ENCODE data around the gene PNMA8B.
"Not testable (repeated sequence)": the region's sequence is repeated elsewhere in the genome, so short reads cannot be mapped to it uniquely, and the experiment has no call there.

Gene PNMA8B, protein sequence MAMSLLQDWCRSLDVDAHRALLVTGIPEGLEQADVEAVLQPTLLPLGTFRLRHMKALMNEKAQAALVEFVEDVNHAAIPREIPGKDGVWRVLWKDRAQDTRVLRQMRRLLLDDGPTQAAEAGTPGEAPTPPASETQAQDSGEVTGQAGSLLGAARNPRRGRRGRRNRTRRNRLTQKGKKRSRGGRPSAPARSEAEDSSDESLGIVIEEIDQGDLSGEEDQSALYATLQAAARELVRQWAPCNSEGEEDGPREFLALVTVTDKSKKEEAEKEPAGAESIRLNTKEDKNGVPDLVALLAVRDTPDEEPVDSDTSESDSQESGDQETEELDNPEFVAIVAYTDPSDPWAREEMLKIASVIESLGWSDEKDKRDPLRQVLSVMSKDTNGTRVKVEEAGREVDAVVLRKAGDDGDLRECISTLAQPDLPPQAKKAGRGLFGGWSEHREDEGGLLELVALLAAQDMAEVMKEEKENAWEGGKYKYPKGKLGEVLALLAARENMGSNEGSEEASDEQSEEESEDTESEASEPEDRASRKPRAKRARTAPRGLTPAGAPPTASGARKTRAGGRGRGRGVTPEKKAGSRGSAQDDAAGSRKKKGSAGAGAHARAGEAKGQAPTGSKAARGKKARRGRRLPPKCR

DNA sequence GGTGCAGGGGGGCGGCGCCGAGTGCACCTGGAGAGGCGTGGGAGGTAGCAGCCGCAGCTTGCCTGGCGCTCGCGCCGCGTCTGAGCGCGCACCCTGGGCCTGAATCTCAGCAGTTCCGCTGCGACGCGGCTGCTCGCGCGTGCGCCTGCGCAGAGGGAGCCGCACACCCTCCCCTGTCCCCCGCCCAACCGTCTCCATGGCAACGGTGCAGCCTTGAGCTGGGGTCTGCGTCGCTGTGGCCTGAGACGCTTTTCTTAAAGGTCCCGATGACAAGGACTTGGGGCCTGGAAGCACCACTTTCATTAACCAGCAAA lies at the start of gene PNMA8B:
Gene PNMA8B (minus strand): TSS at position 82 of the 314 bp plus-strand sequence. CDS start 402 bp downstream, outside the sequence.
- DNase-seq = peak; percentile 35 to 56

- no peak for DNase-seq
These were observed 49.0 kb upstream of the PNMA8B start for GRCh38 chr19:46544651-46545050.

- DNase-seq = peak; percentile 80
These were observed 47.0 kb upstream of the PNMA8B start for GRCh38 chr19:46542428-46543230.

- peak; percentile 49 to 68 for DNase-seq
These were observed 41.8 kb upstream of the PNMA8B start for GRCh38 chr19:46537136-46538097.

- DNase-seq = no peak
These were observed 40.7 kb upstream of the PNMA8B start for GRCh38 chr19:46536391-46536790.

DNA sequence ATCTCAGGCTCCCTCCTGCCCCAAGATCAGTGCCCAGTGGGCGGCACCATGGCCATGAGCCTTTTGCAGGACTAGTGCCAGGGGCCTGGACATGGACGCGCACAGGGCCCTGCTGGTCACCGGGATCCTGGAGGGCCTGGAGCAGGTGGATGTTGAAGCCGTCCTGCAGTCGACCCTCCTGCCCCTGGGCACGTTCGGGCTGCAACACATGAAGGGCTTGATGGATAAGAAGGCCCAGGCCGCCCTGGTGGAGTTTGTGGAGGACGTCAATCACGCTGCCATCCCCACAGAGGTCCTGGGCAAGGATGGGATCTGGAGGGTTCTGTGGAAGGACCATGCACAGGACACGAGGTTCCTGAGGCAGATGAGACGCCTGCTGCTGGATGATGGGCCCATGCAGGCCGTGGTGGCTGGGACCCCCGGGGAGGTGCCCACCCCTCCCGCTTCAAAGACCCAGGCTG lies 38.0 kb upstream of the PNMA8B start:
- no peak for DNase-seq

DNA sequence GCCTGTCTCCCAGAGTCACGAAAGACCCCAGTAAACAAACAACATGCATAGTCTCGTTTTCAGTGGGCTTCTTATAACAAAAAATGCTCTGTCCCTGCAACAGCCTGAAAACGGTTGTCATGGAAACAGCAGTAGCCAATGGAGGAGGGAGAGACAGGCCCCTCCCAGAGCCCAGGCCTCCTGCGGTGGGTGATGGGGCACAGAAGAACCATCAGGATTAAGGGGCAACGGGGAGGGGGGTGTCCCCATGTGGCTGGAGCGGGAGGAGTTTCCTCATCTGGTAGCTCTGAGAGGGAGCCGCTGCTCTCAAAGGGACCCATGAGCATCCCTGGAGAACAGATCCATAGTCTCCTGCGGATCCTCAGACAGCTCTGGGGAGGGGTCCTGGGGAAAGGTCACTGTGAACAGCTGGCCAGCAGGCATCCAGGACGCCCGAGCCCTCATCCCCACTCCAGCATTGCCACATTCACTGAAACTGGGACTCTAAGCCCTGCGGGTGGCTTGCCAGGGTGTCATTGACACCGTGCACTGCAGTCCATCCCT lies 37.5 kb upstream of the PNMA8B start:
- DNase-seq = no peak

DNA sequence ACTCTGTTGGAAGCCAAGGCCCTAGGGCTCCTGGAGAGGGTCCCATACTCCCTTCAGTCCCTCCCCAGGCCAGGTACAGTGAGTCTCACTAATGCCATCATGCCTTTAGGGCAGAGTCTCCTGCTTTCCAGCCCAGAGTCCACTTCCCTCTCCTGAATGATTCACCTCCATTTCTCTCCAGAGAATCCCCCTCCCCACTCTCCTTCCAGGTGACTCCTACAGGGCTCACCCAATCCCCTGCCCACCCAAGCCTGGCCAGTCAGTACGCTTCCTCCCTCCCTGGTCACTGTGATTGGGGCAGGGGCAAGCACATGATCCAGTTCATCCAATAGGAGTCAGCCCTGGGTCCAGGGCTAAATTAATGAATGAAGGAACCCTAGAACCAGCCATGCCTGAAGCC lies 35.0 kb upstream of the PNMA8B start:
- DNase-seq = no peak

- peak; percentile 80 to 86 for DNase-seq
These were observed 34.2 kb upstream of the PNMA8B start for GRCh38 chr19:46529622-46530451.

GRCh38 chr19:46528601-46529590 lies 33.2 kb upstream of the PNMA8B start:
- DNase-seq = no peak

- DNase-seq = not testable (repeated sequence)
These were observed 31.1 kb upstream of the PNMA8B start for GRCh38 chr19:46526801-46527200.

- no peak for DNase-seq
These were observed 28.6 kb upstream of the PNMA8B start for GRCh38 chr19:46524308-46524707.

GRCh38 chr19:46522988-46523387 lies 27.3 kb upstream of the PNMA8B start:
- DNase-seq = peak; percentile 61 to 76

- DNase-seq = no peak
These were observed 25.7 kb upstream of the PNMA8B start for GRCh38 chr19:46521241-46521868.

- no peak for DNase-seq
These were observed 24.9 kb upstream of the PNMA8B start for GRCh38 chr19:46520616-46521015.

DNA sequence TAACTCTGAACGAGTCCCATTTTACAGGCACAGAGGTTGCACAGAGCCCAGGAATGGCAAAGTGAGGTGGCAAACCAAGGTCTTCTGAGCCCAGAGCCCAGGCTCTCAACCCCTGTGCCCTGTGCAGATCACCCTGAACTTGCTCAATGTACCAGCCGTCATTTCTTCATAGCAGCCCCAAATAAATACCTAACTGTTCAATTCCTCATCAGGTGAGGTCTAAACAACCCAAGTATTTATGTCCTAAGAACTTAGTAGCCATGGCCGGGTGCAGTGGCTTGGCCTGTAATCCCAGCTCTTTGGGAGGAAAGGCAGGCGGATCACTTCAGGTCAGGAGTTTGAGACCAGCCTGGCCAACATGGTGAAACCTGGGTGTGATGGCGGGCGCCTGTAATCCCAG lies 21.8 kb upstream of the PNMA8B start:
- no peak for DNase-seq

- DNase-seq = peak; percentile 34 to 59
These were observed 20.2 kb upstream of the PNMA8B start for GRCh38 chr19:46515879-46516350.

- DNase-seq = no peak
These were observed 19.6 kb upstream of the PNMA8B start for GRCh38 chr19:46515290-46515609.

GRCh38 chr19:46514589-46515289 lies 19.1 kb upstream of the PNMA8B start:
- DNase-seq = no peak

All from CD4-positive, alpha-beta T cell treated with Interferon alpha-2 for 1 hour (primary cell).